H1 (cell line): ENCODE measurements around the gene LHPP. TPM values are rescaled to one million over a fixed set of nuclear protein-coding genes. Genes with fewer than 3 reads are reported as not detected.

ENCODE experiments used
- CTCF ChIA-PET: fragments of 300-600 bp; sonication (Branson Sonifier 250); formaldehyde crosslinking; loops from one replicate; lab custom pipeline; 2021; ENCODE audit not compliant: partially characterized antibody; lab: Charles Lee
- POLR2A ChIA-PET: fragments of 300-600 bp; sonication (Branson Sonifier 250); formaldehyde crosslinking; loops from one replicate; lab custom pipeline; 2021; ENCODE audit warnings: inconsistent platforms; ENCODE audit not compliant: partially characterized antibody; lab: Charles Lee
- DNase-seq, 2 experiments: peaks; one replicate each; pipeline versions ENCODE4 v3.0.0 to v3.0.0-alpha.2; 2010 to 2022; ENCODE audit warnings: low spot score in 2 of 2, low read depth in 1 of 2, mixed read lengths in 1 of 2
- FAIRE-seq: peaks from 2 replicates; lab custom pipeline; 2011; peaks lifted over from hg19 to GRCh38; lab: Jason Lieb, UNC
- H2AFZ ChIP-seq: 2 replicates; pipeline ENCODE4 v1.8.1; 2012; ENCODE audit warnings: low read length, inconsistent platforms
- H2AK5ac ChIP-seq: 2 replicates; pipeline ENCODE4 v1.6.1; 2013; ENCODE audit warnings: low read depth, low read length
- H2BK120ac ChIP-seq: replicated peaks from 2 replicates; pipeline ENCODE3; 2013; ENCODE audit warnings: low read depth, low read length, inconsistent platforms
- H2BK12ac ChIP-seq: 2 replicates; pipeline ENCODE4 v1.6.1; 2013; ENCODE audit warnings: low read depth, low read length
- H2BK15ac ChIP-seq: 2 replicates; pipeline ENCODE4 v1.6.1; 2013; ENCODE audit warnings: low read length
- H2BK20ac ChIP-seq: 2 replicates; pipeline ENCODE4 v1.6.1; 2013; ENCODE audit warnings: low read length
- H2BK5ac ChIP-seq: 2 replicates; pipeline ENCODE4 v1.6.1; 2013; ENCODE audit warnings: low read depth, low read length
- H3K14ac ChIP-seq: 2 replicates; pipeline ENCODE4 v1.6.1; 2013; ENCODE audit warnings: inconsistent platforms; ENCODE audit not compliant: insufficient read length
- H3K18ac ChIP-seq: 2 replicates; pipeline ENCODE4 v1.6.1; 2013; ENCODE audit warnings: low read length; ENCODE audit errors: extremely low read depth
- H3K23ac ChIP-seq: 2 replicates; pipeline ENCODE4 v1.6.1; 2013; ENCODE audit warnings: inconsistent platforms; ENCODE audit not compliant: insufficient read length
- H3K23me2 ChIP-seq: 2 replicates; pipeline ENCODE4 v1.6.1; 2013; ENCODE audit warnings: low read depth, low read length
- H3K27ac ChIP-seq: 2 replicates; pipeline ENCODE4 v1.6.1; 2011; ENCODE audit warnings: low read depth, low read length, inconsistent platforms
- H3K27me3 ChIP-seq, 4 experiments: replicated peaks in 1 of 4; 1 replicate in 1 of 4; 2 replicates in 3 of 4; pipeline versions ENCODE4 v1.6.1 to v1.8.1; 2011 to 2013; ENCODE audit warnings: low read length in 3 of 4, mild to moderate bottlenecking in 3 of 4, inconsistent platforms in 2 of 4, mixed read lengths in 2 of 4, moderate library complexity in 1 of 4; ENCODE audit not compliant: control insufficient read depth in 3 of 4, insufficient read depth in 3 of 4; ENCODE audit errors: extremely low read depth in 1 of 4
- H3K36me3 ChIP-seq, 4 experiments: 2 replicates each; pipeline versions ENCODE4 v1.6.1 to v1.8.1; 2011 to 2013; ENCODE audit warnings: mild to moderate bottlenecking in 4 of 4, low read length in 3 of 4, moderate library complexity in 2 of 4, control low read depth in 1 of 4, inconsistent platforms in 1 of 4; ENCODE audit not compliant: insufficient read depth in 4 of 4, control insufficient read depth in 2 of 4
- H3K4ac ChIP-seq: replicated peaks from 2 replicates; pipeline ENCODE3; 2013; ENCODE audit warnings: low read length, low read depth, mixed read lengths, inconsistent platforms; ENCODE audit not compliant: insufficient read length
- H3K4me1 ChIP-seq, 4 experiments: replicated peaks in 1 of 4; 1 replicate in 1 of 4; 2 replicates in 3 of 4; pipeline versions ENCODE4 v1.6.1 to v1.8.1; 2011 to 2013; ENCODE audit warnings: low read length in 3 of 4, inconsistent platforms in 2 of 4, mixed read lengths in 1 of 4; ENCODE audit not compliant: insufficient read depth in 4 of 4, control insufficient read depth in 3 of 4
- H3K4me2 ChIP-seq, 2 experiments: 2 replicates each; pipeline versions ENCODE4 v1.6.1 to v1.8.1; 2011 to 2013; ENCODE audit warnings: low read depth in 2 of 2, low read length in 2 of 2, control low read depth in 1 of 2, inconsistent platforms in 1 of 2, mild to moderate bottlenecking in 1 of 2; ENCODE audit not compliant: insufficient read depth in 1 of 2
- H3K4me3 ChIP-seq, 4 experiments: fragments of 200-600, 300-600 bp in 1 of 4; sonication (generic), shearing (Covaris generic), sonication (Bioruptor Twin) in 1 of 4; 2 replicates each; pipeline versions ENCODE4 v1.5.1 to v1.8.1; 2011 to 2016; ENCODE audit warnings: low read length in 4 of 4, low read depth in 3 of 4, control low read depth in 2 of 4, inconsistent platforms in 2 of 4, mild to moderate bottlenecking in 2 of 4, mixed read lengths in 1 of 4, moderate library complexity in 1 of 4; ENCODE audit not compliant: insufficient read depth in 2 of 4; ENCODE audit errors: extremely low read depth in 1 of 4
- H3K56ac ChIP-seq: replicated peaks from 2 replicates; pipeline ENCODE3; 2013; ENCODE audit warnings: low read depth, mild to moderate bottlenecking, mixed read lengths, low read length, inconsistent platforms; ENCODE audit not compliant: insufficient read length
- H3K79me1 ChIP-seq: 2 replicates; pipeline ENCODE4 v1.6.1; 2013; ENCODE audit warnings: low read depth, low read length, control low read depth
- H3K79me2 ChIP-seq, 2 experiments: 2 replicates each; pipeline versions ENCODE4 v1.6.1 to v1.8.1; 2012 to 2013; ENCODE audit warnings: low read length in 2 of 2, mild to moderate bottlenecking in 2 of 2, inconsistent platforms in 1 of 2; ENCODE audit not compliant: insufficient read depth in 2 of 2, control insufficient read depth in 1 of 2
- H3K9ac ChIP-seq, 4 experiments: replicated peaks in 1 of 4; 1 replicate in 1 of 4; 2 replicates in 3 of 4; pipeline versions ENCODE4 v1.6.1 to v1.8.1; 2011 to 2013; ENCODE audit warnings: low read depth in 3 of 4, low read length in 3 of 4, control low read depth in 2 of 4, mild to moderate bottlenecking in 2 of 4, moderate library complexity in 2 of 4, inconsistent platforms in 1 of 4; ENCODE audit errors: extremely low read depth in 1 of 4
- H3K9me3 ChIP-seq, 2 experiments: 2 replicates each; pipeline versions ENCODE4 v1.6.1 to v1.8.1; 2012 to 2013; ENCODE audit warnings: mild to moderate bottlenecking in 2 of 2, moderate library complexity in 2 of 2, control low read depth in 1 of 2, inconsistent platforms in 1 of 2, low read depth in 1 of 2, low read length in 1 of 2, mixed read lengths in 1 of 2; ENCODE audit not compliant: insufficient read depth in 2 of 2
- H4K20me1 ChIP-seq, 2 experiments: replicated peaks in 1 of 2; 2 replicates each; pipeline versions ENCODE3 to v1.8.1; 2011 to 2013; ENCODE audit warnings: inconsistent platforms in 2 of 2, low read length in 2 of 2, mild to moderate bottlenecking in 1 of 2; ENCODE audit not compliant: insufficient read depth in 2 of 2, control insufficient read depth in 1 of 2
- H4K5ac ChIP-seq: 2 replicates; pipeline ENCODE4 v1.6.1; 2013; ENCODE audit warnings: low read length, low read depth, mixed read lengths, inconsistent platforms; ENCODE audit not compliant: insufficient read length
- H4K8ac ChIP-seq: 2 replicates; pipeline ENCODE4 v1.8.0; 2013; ENCODE audit warnings: mild to moderate bottlenecking, moderate library complexity, low read length, inconsistent platforms; ENCODE audit not compliant: insufficient read depth; ENCODE audit errors: extremely low read depth
- H4K91ac ChIP-seq: replicated peaks from 2 replicates; pipeline ENCODE3; 2013; ENCODE audit warnings: low read length, mixed read lengths, inconsistent platforms; ENCODE audit not compliant: insufficient read length
- ATF3 ChIP-seq: IDR thresholded peaks from 2 replicates; pipeline ENCODE4 v1.6.1; 2011; ENCODE audit warnings: low read depth, mild to moderate bottlenecking, low read length; ENCODE audit not compliant: insufficient read depth
- MAX ChIP-seq: IDR thresholded peaks from 2 replicates; pipeline ENCODE4 v1.6.1; 2012; ENCODE audit warnings: inconsistent platforms
- SP2 ChIP-seq: IDR thresholded peaks from 2 replicates; pipeline ENCODE4 v1.6.1; 2012; ENCODE audit warnings: mild to moderate bottlenecking, low read length, inconsistent platforms
- TEAD4 ChIP-seq: IDR thresholded peaks from 2 replicates; pipeline ENCODE4 v1.6.1; 2012; ENCODE audit warnings: low read depth, low read length, inconsistent platforms, mixed read lengths
- WGBS, 2 experiments: shearing (Covaris generic) in 1 of 2; methylation state at CpG; one replicate each; pipeline versions ENCODE4 v1.1.6 to v1.1.7; 2013 to 2015; ENCODE audit warnings: low lambda C conversion rate in 2 of 2, mixed read lengths in 2 of 2, inconsistent platforms in 1 of 2, low coverage in 1 of 2, missing lambda C conversion rate in 1 of 2; ENCODE audit not compliant: insufficient replicate concordance in 2 of 2, insufficient coverage in 1 of 2, insufficient read length in 1 of 2; ENCODE audit errors: extremely low coverage in 1 of 2, missing lambda C conversion rate in 1 of 2; 5-methylcytosine and 5-hydroxymethylcytosine counted together
- polyA plus RNA-seq, 7 experiments: library from polyadenylated mRNA; depleted of rRNA in 3 of 7; stranded (reverse) in 5 of 7; unstranded in 2 of 7; fragments of >200 nt in 5 of 7; fragments of 200-250 nt in 2 of 7; gene quantifications; 1 replicate in 5 of 7; 2 replicates in 1 of 7; 4 replicates in 1 of 7; pipeline versions ENCODE4 v1.2.1 to v1.2.3, GENCODE V29; 2011 to 2013; ENCODE audit warnings: missing spikeins in 2 of 7, mixed read lengths in 2 of 7
- total RNA-seq: library from RNA; stranded (reverse); fragmentation: NEBNext Ultra II Directional; extraction: Animal tissue kit (Norgen Biotek cat#: 25700); gene quantifications from 2 replicates; pipeline ENCODE4 v1.2.1, GENCODE V29; 2021

LHPP gene
- total and polyA plus RNA-seq, 2 of the 8 experiments (the other 6 are each of a cell fraction or from before 2014, with no cell fraction given) = 26.0 to 45.0 TPM

- Histone ChIP-seq H3K36me3 (peaks cover 0 to 8% (median 2%) of the 10 kb centered on the region in 4 experiments; a peak in 5 of 8 replicates), H2BK20ac (no peak overlapping the region), H4K5ac (no peak overlapping the region), H4K8ac (no peak overlapping the region), H3K4me2 (no peak overlapping the region), H3K4me3 (no peak overlapping the region), H2BK15ac (peak overlapping the region; percentile 72; the same call in 1 of the 2 replicates), H3K4ac (no peak overlapping the region), H3K23me2 (0 out of 2 replicates have a peak, but pooled peaks cover 2% of the 10 kb centered on the region), H2AFZ (no peak overlapping the region), H2BK120ac (no peak overlapping the region), H3K79me1 (peaks cover 12% of the 10 kb centered on the region), H3K14ac (no peak overlapping the region), H3K4me1 (peaks cover 4 to 21% (median 11%) of the 10 kb centered on the region in 4 experiments), H3K9me3 (peaks cover 4 to 5% of the 10 kb centered on the region in 2 experiments; a peak in 3 of 4 replicates), H3K9ac (no peak overlapping the region), H3K79me2 (no peaks in the 10 kb centered on the region), H3K23ac (no peak overlapping the region), H2BK5ac (no peak overlapping the region), H3K56ac (no peak overlapping the region), H3K27me3 (no peaks in the 10 kb centered on the region), H4K20me1 (peaks cover 0 to 2% of the 10 kb centered on the region in 2 experiments), H2AK5ac (no peak overlapping the region), H2BK12ac (peak overlapping the region; percentile 6; the same call in 1 of the 2 replicates), H4K91ac (no peak overlapping the region), H3K27ac (no peak overlapping the region), H3K18ac (peak overlapping the region; percentile 78; the same call in 1 of the 2 replicates)
- POLR2A ChIA-PET = interaction anchor here (1.0 kb wide), 1 partner anchor 63 kb away, joined by 3 read pairs; the partner anchor contains the start of gene OAT
- DNase-seq (no peak), FAIRE-seq (no peak)
- WGBS, 2 experiments = 85% methylated on average over 6 of the region's 6 CpGs; no CpG with 5 or more reads in 1 of the 2 experiments
- no peak for TF ChIP-seq ATF3
- TF ChIP-seq SP2 = no peak
- TF ChIP-seq MAX = no peak
- TF ChIP-seq TEAD4 = no peak
- CTCF ChIA-PET = interaction anchor here (1.2 to 3.2 kb wide), 4 partner anchors 9 to 51 kb away, joined by 3 to 14 read pairs (median 4); partner anchors contain the start of gene NKX1-2
Observed at GRCh38 chr10:124481717-124482116, 20.1 kb downstream of the LHPP start.
